MCF 10A (cell line): ENCODE results near the gene PDCD2. TPM values are rescaled to one million over a fixed set of nuclear protein-coding genes. Genes with fewer than 3 reads are reported as not detected.

Source experiments
- BruUV-seq: library from RNA; stranded (reverse); fragments of 400-500 nt; replicated peaks from 2 replicates; lab custom pipeline; 2021; lab: Mats Ljungman, UMichigan
- CTCF ChIA-PET: fragments of 300-600 bp; sonication (Branson Sonifier 250); formaldehyde crosslinking; extraction: SDS; loops from one replicate; lab custom pipeline; 2021; ENCODE audit warnings: antibody characterized with exemption, inconsistent platforms; lab: Yijun Ruan, JAX
- POLR2A ChIA-PET: fragments of 300-600, 350-650 bp; sonication (Branson Sonifier 250); formaldehyde crosslinking; extraction: SDS; loops from one replicate; lab custom pipeline; 2020; ENCODE audit warnings: antibody characterized with exemption, inconsistent platforms; lab: Yijun Ruan, JAX
- DNase-seq: peaks from one replicate; pipeline ENCODE4 v3.0.0-alpha.2; 2018; ENCODE audit not compliant: unreplicated experiment
- H3K27ac Mint-ChIP-seq: one replicate; pipeline ENCODE4 v1.8.0; 2022; ENCODE audit warnings: mild to moderate bottlenecking, low read depth, mixed read lengths; ENCODE audit not compliant: unreplicated experiment
- H3K27me3 Mint-ChIP-seq: one replicate; pipeline ENCODE4 v1.8.0; 2022; ENCODE audit warnings: mixed read lengths; ENCODE audit not compliant: insufficient read depth, unreplicated experiment
- H3K36me3 Mint-ChIP-seq: one replicate; pipeline ENCODE4 v1.8.0; 2022; ENCODE audit warnings: mild to moderate bottlenecking, moderate library complexity, mixed read lengths; ENCODE audit not compliant: insufficient read depth, unreplicated experiment
- H3K4me1 Mint-ChIP-seq: one replicate; pipeline ENCODE4 v1.8.0; 2022; ENCODE audit warnings: mixed read lengths; ENCODE audit not compliant: insufficient read depth, unreplicated experiment
- H3K4me3 Mint-ChIP-seq: one replicate; pipeline ENCODE4 v1.8.0; 2022; ENCODE audit warnings: mild to moderate bottlenecking, moderate library complexity, mixed read lengths; ENCODE audit not compliant: unreplicated experiment
- H3K9me3 Mint-ChIP-seq: one replicate; pipeline ENCODE4 v1.8.0; 2022; ENCODE audit warnings: mixed read lengths; ENCODE audit not compliant: unreplicated experiment
- intact Hi-C: fragments of 100-400 bp; cut with micrococcal nuclease; formaldehyde crosslinking; loops from 2 replicates; pipeline ENCODE4 v1.14.1; 2022
- total RNA-seq: library from RNA; stranded (reverse); gene quantifications from 2 replicates; pipeline ENCODE4 v1.2.3, GENCODE V29; 2022
- TF ChIP-seq, protein P1 (sequence below): fragments of 200-600 bp; IDR thresholded peaks from one replicate; pipeline ENCODE4 v1.8.0; 2022; ENCODE audit warnings: antibody characterized with exemption, mild to moderate bottlenecking; ENCODE audit not compliant: unreplicated experiment

PDCD2 gene
- total RNA-seq, 1 experiment from 2014 or later, result 101 TPM

DNA sequence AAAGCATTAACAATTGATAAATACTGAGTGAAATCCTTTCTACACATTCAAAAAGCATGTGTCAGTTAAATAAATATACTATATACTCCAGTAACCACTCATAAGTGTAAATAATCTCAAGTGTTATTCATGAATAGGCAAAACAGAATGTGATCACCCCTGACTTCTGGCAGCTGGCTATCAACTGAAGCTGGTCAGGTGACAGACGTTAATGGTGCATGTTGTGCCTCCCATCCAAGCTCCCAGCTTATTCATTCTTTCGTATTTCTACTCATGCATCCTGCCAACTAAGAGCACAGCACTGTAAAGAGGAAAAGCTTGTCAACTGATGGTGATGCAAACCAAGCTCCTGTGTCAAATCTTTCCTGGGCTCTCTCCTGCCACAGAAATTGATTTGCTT, 39.0 kb downstream of the PDCD2 start:
- CTCF ChIA-PET, result no interaction called here
- DNase-seq, result no peak
- BruUV-seq, result no TSS peak
- H3K9me3 Mint-ChIP-seq, result no peaks in the 10 kb centered on the region
- POLR2A ChIA-PET, result interaction anchor here (1.5 kb wide), 1 partner anchor 9 kb away, joined by 8 read pairs; the partner anchor contains the start of gene TBP
- H3K27me3 Mint-ChIP-seq, result no peaks in the 10 kb centered on the region
- H3K4me3 Mint-ChIP-seq, result no peak overlapping the region
- TF ChIP-seq, protein P1, sequence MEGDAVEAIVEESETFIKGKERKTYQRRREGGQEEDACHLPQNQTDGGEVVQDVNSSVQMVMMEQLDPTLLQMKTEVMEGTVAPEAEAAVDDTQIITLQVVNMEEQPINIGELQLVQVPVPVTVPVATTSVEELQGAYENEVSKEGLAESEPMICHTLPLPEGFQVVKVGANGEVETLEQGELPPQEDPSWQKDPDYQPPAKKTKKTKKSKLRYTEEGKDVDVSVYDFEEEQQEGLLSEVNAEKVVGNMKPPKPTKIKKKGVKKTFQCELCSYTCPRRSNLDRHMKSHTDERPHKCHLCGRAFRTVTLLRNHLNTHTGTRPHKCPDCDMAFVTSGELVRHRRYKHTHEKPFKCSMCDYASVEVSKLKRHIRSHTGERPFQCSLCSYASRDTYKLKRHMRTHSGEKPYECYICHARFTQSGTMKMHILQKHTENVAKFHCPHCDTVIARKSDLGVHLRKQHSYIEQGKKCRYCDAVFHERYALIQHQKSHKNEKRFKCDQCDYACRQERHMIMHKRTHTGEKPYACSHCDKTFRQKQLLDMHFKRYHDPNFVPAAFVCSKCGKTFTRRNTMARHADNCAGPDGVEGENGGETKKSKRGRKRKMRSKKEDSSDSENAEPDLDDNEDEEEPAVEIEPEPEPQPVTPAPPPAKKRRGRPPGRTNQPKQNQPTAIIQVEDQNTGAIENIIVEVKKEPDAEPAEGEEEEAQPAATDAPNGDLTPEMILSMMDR, result no peak
- intact Hi-C loops, result no loop called here
- peaks cover 94% of the 10 kb centered on the region for H3K36me3 Mint-ChIP-seq
- no peak overlapping the region for H3K27ac Mint-ChIP-seq
- H3K4me1 Mint-ChIP-seq, result peaks cover 22% of the 10 kb centered on the region

DNA sequence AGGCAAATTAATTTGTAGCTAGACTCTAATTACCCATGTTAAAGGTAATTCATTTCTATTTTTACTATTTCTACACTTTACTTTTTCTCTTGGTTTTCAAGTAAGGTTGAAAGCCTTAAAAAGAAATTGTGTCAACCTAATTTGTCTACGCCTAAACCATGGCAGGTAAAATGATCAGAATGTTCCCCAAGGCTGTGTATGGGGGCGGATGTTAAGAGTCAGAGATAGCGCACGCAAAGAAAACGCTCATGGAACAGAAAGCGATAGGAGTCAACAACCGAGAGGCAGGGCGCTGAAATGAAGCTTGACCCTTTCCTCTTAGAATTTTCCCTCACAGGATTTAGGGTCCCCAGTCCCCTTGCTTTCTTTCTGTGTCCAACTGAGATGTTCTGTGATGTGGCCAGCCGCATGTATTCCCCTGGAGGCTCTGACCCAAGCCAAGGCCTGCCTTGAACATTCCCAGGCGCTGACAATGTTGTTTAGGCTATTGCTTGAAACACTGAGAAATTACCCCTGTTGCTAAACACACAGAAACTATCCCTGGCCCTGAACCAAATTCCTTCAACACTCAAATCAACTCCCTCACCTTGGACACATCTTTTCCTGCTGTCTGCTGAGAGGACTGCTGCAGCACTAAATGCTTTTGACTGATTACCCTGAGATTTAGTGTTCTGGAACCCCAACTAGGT, 42.3 kb downstream of the PDCD2 start:
- DNase-seq, result no peak
- H3K36me3 Mint-ChIP-seq, result peaks cover 96% of the 10 kb centered on the region
- no peak overlapping the region for H3K4me3 Mint-ChIP-seq
- ChIA-PET CTCF (interaction anchor here (0.6 to 5.4 kb wide), 3 partner anchors 12 to 28 kb away, joined by 3 to 30 read pairs (median 3); no protein-coding TSS in a partner anchor), POLR2A (interaction anchor here (0.6 to 5.5 kb wide), 3 partner anchors 11 to 1200 kb away, joined by 4 to 61 read pairs (median 5); partner anchors contain the start of genes PSMB1 and TBP)
- H3K4me1 Mint-ChIP-seq, result no peaks in the 10 kb centered on the region
- intact Hi-C loops, result no loop called here
- H3K27ac Mint-ChIP-seq, result no peak overlapping the region
- TF ChIP-seq, protein P1, result no peak
- BruUV-seq, result no TSS peak
- no peaks in the 10 kb centered on the region for H3K9me3 Mint-ChIP-seq
- no peaks in the 10 kb centered on the region for H3K27me3 Mint-ChIP-seq

DNA sequence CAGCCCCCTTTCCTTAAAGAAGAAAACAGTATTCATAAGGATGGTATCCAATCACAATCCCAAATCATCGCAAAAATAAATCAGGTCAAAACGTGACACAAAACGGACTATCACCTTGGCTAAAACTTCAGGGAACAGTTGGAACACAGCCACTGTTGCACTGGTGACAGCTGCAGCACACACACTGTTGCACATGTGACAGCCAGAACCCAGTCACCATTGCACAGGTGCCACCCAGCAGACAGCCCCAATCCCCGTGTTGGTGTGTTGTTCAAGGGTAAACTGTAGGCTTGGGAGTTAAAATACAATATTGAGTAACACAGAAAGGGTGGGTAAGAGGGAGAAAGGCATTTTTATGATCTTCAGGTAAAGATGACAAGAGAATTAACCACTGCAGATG, 47.1 kb downstream of the PDCD2 start:
- H3K27ac Mint-ChIP-seq, result no peak overlapping the region
- TF ChIP-seq, protein P1, result no peak
- BruUV-seq, result no TSS peak
- no peaks in the 10 kb centered on the region for H3K27me3 Mint-ChIP-seq
- intact Hi-C loops, result no loop called here
- H3K36me3 Mint-ChIP-seq, result peaks cover 95% of the 10 kb centered on the region
- no peaks in the 10 kb centered on the region for H3K9me3 Mint-ChIP-seq
- no peaks in the 10 kb centered on the region for H3K4me1 Mint-ChIP-seq
- ChIA-PET CTCF (interaction anchor here (1.0 to 5.4 kb wide), 3 partner anchors 8 to 748 kb away, joined by 3 to 30 read pairs (median 3); no protein-coding TSS in a partner anchor), POLR2A (interaction anchor here (2.6 kb wide), 1 partner anchor 16 kb away, joined by 14 read pairs; the partner anchor contains the start of genes PSMB1 and TBP)
- DNase-seq, result no peak
- no peak overlapping the region for H3K4me3 Mint-ChIP-seq

DNA sequence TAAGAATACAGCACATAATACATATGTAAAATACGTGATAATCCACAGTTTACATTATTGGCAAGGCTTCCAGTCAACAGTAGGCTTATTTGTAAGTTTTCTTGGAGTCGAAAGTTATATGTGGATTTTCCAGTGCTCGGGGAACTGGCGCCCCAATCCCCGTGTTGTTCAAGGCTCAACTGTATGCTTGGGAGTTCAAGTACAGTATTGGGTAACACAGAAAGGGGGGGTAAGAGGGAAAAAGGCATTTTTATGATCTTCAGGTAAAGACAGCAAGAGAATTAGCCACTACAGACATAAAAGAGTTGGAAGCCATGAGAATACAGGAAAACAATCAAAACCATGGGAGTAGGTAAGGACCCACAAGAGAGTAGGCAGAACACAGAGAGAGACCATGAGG, 47.8 kb downstream of the PDCD2 start:
- H3K36me3 Mint-ChIP-seq, result peaks cover 89% of the 10 kb centered on the region
- no peak overlapping the region for H3K4me3 Mint-ChIP-seq
- no peak for DNase-seq
- intact Hi-C loops, result no loop called here
- H3K9me3 Mint-ChIP-seq, result no peaks in the 10 kb centered on the region
- no peak overlapping the region for H3K27ac Mint-ChIP-seq
- no peaks in the 10 kb centered on the region for H3K4me1 Mint-ChIP-seq
- CTCF ChIA-PET, result interaction anchor here (1.0 kb wide), 1 partner anchor 15 kb away, joined by 3 read pairs; no protein-coding TSS in a partner anchor
- TF ChIP-seq, protein P1, result no peak
- BruUV-seq, result no TSS peak
- POLR2A ChIA-PET, result interaction anchor here (2.6 kb wide), 1 partner anchor 16 kb away, joined by 14 read pairs; the partner anchor contains the start of genes PSMB1 and TBP
- no peaks in the 10 kb centered on the region for H3K27me3 Mint-ChIP-seq
